Measurements from ENCODE around the gene SYNGR3. TPM values are rescaled to one million over a fixed set of nuclear protein-coding genes. Genes with fewer than 3 reads are reported as not detected.

The SYNGR3 gene
- total and polyA plus RNA-seq, 2 of the 13 experiments (the other 11 are each of a cell fraction or from before 2014, with no cell fraction given) = 0.97 to 5.7 TPM

GRCh38 chr16:2009791-2010510 lies 20.2 kb downstream of the SYNGR3 start, which contains the start of gene ZNF598 (continued):
- TF ChIP-seq SNAPC4 (CRISPR knock-in tag; IDR thresholded peaks at IDR 0.05) = 0 out of 2 replicates have a peak, but pooled peaks have one; percentile 26
- no peak for TF ChIP-seq LRRFIP1 (CRISPR knock-in tag; conservative IDR thresholded peaks at IDR 0.05)
- no peak for TF ChIP-seq AKAP8 (CRISPR knock-in tag; IDR thresholded peaks at IDR 0.05)
- TF ChIP-seq ZEB1 (IDR thresholded peaks at IDR 0.05; ENCODE audit: insufficient replicate concordance, low read depth) = no peak
- TF ChIP-seq ZNF619 (CRISPR knock-in tag; IDR thresholded peaks at IDR 0.05) = no peak
- no peak for TF ChIP-seq ZSCAN21 (CRISPR knock-in tag; IDR thresholded peaks at IDR 0.05; ENCODE audit: borderline replicate concordance)
- no peak; the same call in 1 of the 2 replicates for TF ChIP-seq ZKSCAN8 (CRISPR knock-in tag; IDR thresholded peaks at IDR 0.05; ENCODE audit: borderline replicate concordance)
- no peak for TF ChIP-seq PRDM15 (CRISPR knock-in tag; IDR thresholded peaks at IDR 0.05)
- peak; percentile 62; the same call in 1 of the 2 replicates for TF ChIP-seq FOXC1 (CRISPR knock-in tag; IDR thresholded peaks at IDR 0.05; ENCODE audit: borderline replicate concordance)
- TF ChIP-seq ZBTB7B (CRISPR knock-in tag; IDR thresholded peaks at IDR 0.05) = peak; percentile 23; the same call in 1 of the 2 replicates
- TF ChIP-seq GLI4 (CRISPR knock-in tag; IDR thresholded peaks at IDR 0.05; ENCODE audit: borderline replicate concordance) = peak; percentile 63; the same call in 1 of the 2 replicates
- peak; percentile 98 for TF ChIP-seq MYC (CRISPR knock-in tag; IDR thresholded peaks at IDR 0.05; ENCODE audit: borderline replicate concordance)
- TF ChIP-seq ZNF615 (CRISPR knock-in tag; IDR thresholded peaks at IDR 0.05; ENCODE audit: borderline replicate concordance) = no peak
- TF ChIP-seq ZNF564 (CRISPR knock-in tag; IDR thresholded peaks at IDR 0.05) = no peak
- TF ChIP-seq, protein P1, sequence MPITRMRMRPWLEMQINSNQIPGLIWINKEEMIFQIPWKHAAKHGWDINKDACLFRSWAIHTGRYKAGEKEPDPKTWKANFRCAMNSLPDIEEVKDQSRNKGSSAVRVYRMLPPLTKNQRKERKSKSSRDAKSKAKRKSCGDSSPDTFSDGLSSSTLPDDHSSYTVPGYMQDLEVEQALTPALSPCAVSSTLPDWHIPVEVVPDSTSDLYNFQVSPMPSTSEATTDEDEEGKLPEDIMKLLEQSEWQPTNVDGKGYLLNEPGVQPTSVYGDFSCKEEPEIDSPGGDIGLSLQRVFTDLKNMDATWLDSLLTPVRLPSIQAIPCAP (CRISPR knock-in tag; IDR thresholded peaks at IDR 0.05; ENCODE audit: low read depth) = no peak
- peak; percentile 81 for TF ChIP-seq YY1 (IDR thresholded peaks at IDR 0.05; ENCODE audit: insufficient read depth, insufficient replicate concordance, low read depth, low read length)

Measured in HepG2 (cell line).